ENCODE data around the gene PRPF8.

DNA sequence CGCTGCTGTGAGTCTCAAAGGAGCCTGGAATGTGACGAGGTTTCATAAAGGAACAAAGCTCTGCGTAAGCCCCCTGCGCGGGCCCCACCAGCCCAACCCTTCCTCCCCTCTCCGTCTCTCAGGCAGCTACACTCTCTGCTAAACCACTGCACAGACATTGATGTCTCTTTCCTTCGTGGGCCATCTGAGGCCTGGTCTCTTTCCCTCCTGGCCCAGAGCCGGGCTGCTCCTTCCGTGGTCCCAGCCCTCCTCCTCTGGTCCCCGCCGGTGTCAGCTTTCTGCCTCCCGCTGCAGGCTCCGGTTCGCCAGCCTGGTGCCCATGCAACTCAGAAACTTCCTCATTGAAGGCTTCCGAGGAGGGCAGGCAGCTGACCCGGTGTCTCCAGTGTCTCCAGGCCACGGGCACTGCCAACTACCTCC lies 46.5 kb downstream of the PRPF8 start:
- TF ChIP-seq BRCA1 (CRISPR knock-in tag; IDR thresholded peaks at IDR 0.05) (no peak), FOXM1 (CRISPR knock-in tag; IDR thresholded peaks at IDR 0.05) (no peak), AKAP8 (CRISPR knock-in tag; IDR thresholded peaks at IDR 0.05) (no peak), HDAC2 (CRISPR knock-in tag; IDR thresholded peaks at IDR 0.05) (no peak), CTCF (CRISPR knock-in tag; IDR thresholded peaks at IDR 0.05) (no peak), MXI1 (IDR thresholded peaks at IDR 0.05; ENCODE audit: borderline replicate concordance, low read depth, low read length) (no peak)
